Osteoblast (primary cell): ENCODE measurements around the gene MCRIP1. TPM values are rescaled to one million over a fixed set of nuclear protein-coding genes. Genes with fewer than 3 reads are reported as not detected.

Experiments
- DNase-seq: peaks from one replicate; pipeline ENCODE4 v3.0.0; 2011; ENCODE audit warnings: low spot score, mixed read lengths; ENCODE audit not compliant: insufficient read length; ENCODE audit errors: missing footprints
- H2AFZ ChIP-seq: 2 replicates; pipeline ENCODE4 v1.6.0; 2011; ENCODE audit warnings: mild to moderate bottlenecking, low read length
- H3K27ac ChIP-seq: 2 replicates; pipeline ENCODE4 v1.5.1; 2011; ENCODE audit warnings: mild to moderate bottlenecking, low read depth, low read length, moderate library complexity
- H3K27me3 ChIP-seq: 2 replicates; pipeline ENCODE4 v1.6.0; 2012; ENCODE audit warnings: mild to moderate bottlenecking, control low read depth, inconsistent platforms, low read length, moderate library complexity; ENCODE audit not compliant: insufficient read depth
- H3K36me3 ChIP-seq: 2 replicates; pipeline ENCODE4 v1.5.1; 2011; ENCODE audit warnings: mild to moderate bottlenecking, low read length, control low read depth, moderate library complexity; ENCODE audit not compliant: insufficient read depth
- H3K4me1 ChIP-seq: 2 replicates; pipeline ENCODE4 v1.5.1; 2011; ENCODE audit warnings: mild to moderate bottlenecking, low read length, control low read depth, moderate library complexity; ENCODE audit not compliant: insufficient read depth
- H3K4me2 ChIP-seq: 2 replicates; pipeline ENCODE4 v1.6.0; 2011; ENCODE audit warnings: mild to moderate bottlenecking, low read length; ENCODE audit not compliant: insufficient read depth
- H3K4me3 ChIP-seq: fragments of 200-600 bp; sonication (generic); 3 replicates; pipeline ENCODE4 v1.5.1; 2012; ENCODE audit warnings: mild to moderate bottlenecking, low read length, inconsistent platforms; ENCODE audit not compliant: insufficient read depth
- H3K79me2 ChIP-seq: 2 replicates; pipeline ENCODE4 v1.6.0; 2012; ENCODE audit warnings: mild to moderate bottlenecking, low read length, control low read depth, inconsistent platforms; ENCODE audit not compliant: insufficient read depth
- H3K9me3 ChIP-seq: 2 replicates; pipeline ENCODE4 v1.5.1; 2011; ENCODE audit warnings: low read depth, low read length, control low read depth
- H4K20me1 ChIP-seq: 2 replicates; pipeline ENCODE4 v1.6.0; 2012; ENCODE audit warnings: mild to moderate bottlenecking, low read length, control low read depth; ENCODE audit not compliant: insufficient read depth
- CTCF ChIP-seq: IDR thresholded peaks from 2 replicates; pipeline ENCODE4 v1.5.1; 2011; ENCODE audit warnings: mild to moderate bottlenecking, low read depth, low read length, moderate library complexity; ENCODE audit errors: extremely low read depth
- total RNA-seq: library from RNA; depleted of rRNA; stranded (reverse); fragments of >200 nt; gene quantifications from 2 replicates; pipeline ENCODE4 v1.2.3, GENCODE V29; 2012

Gene MCRIP1
- total RNA-seq, 1 donor = 163 TPM

GRCh38 chr17:81792675-81793615 is 40.1 kb downstream of the MCRIP1 start:
- Histone ChIP-seq H3K4me3 (no peak overlapping the region), H3K27me3 (peaks cover 3% of the 10 kb centered on the region), H3K9me3 (no peaks in the 10 kb centered on the region), H3K4me2 (no peak overlapping the region), H3K36me3 (no peaks in the 10 kb centered on the region), H2AFZ (no peak overlapping the region), H3K4me1 (no peaks in the 10 kb centered on the region), H3K79me2 (no peaks in the 10 kb centered on the region), H4K20me1 (no peaks in the 10 kb centered on the region), H3K27ac (no peak overlapping the region)
- no peak for TF ChIP-seq CTCF
- no peak for DNase-seq

Other genes with a start within 250 kb of the MCRIP1 start
- gene NPLOC4, start 196.2 kb downstream of the MCRIP1 start, total RNA-seq = 97.8 and 118 TPM in 2 replicates
- 2.9 and 11.5 TPM in 2 replicates for gene TSPAN10, start 196.1 kb downstream of the MCRIP1 start, total RNA-seq
- not detected in 2 replicates for gene PDE6G, start 176.7 kb downstream of the MCRIP1 start, total RNA-seq
- gene OXLD1, start 166.7 kb downstream of the MCRIP1 start, total RNA-seq = 21.0 and 21.5 TPM in 2 replicates
- gene CCDC137, start 166.6 kb downstream of the MCRIP1 start, total RNA-seq = 4.7 and 5.6 TPM in 2 replicates
- 24.5 and 26.1 TPM in 2 replicates for gene ARL16, start 149.5 kb downstream of the MCRIP1 start, total RNA-seq
- 100 and 110 TPM in 2 replicates for gene HGS, start 149.3 kb downstream of the MCRIP1 start, total RNA-seq
- 6.2 and 8.8 TPM in 2 replicates for gene MRPL12, start 129.9 kb downstream of the MCRIP1 start, total RNA-seq
- gene SLC25A10, start 121.0 kb downstream of the MCRIP1 start, total RNA-seq = 7.6 and 8.3 TPM in 2 replicates
- under 0.01 TPM in 1 of 2 replicates, not detected in the other for gene GCGR, start 29.1 kb downstream of the MCRIP1 start, total RNA-seq
- not detected in 2 replicates for gene PPP1R27, start 1.8 kb upstream of the MCRIP1 start, total RNA-seq
- 1,119 and 1,240 TPM in 2 replicates for gene P4HB, start 27.2 kb upstream of the MCRIP1 start, total RNA-seq
- gene ARHGDIA, start 38.0 kb upstream of the MCRIP1 start, total RNA-seq = 120 and 133 TPM in 2 replicates
- 58.0 and 60.1 TPM in 2 replicates for gene ALYREF, start 58.3 kb upstream of the MCRIP1 start, total RNA-seq
- gene ANAPC11, start 58.4 kb upstream of the MCRIP1 start, total RNA-seq = 105 and 123 TPM in 2 replicates
- gene NPB, start 68.9 kb upstream of the MCRIP1 start, total RNA-seq = under 0.01 TPM in 1 of 2 replicates, not detected in the other
- 61.6 and 67.0 TPM in 2 replicates for gene PCYT2, start 78.1 kb upstream of the MCRIP1 start, total RNA-seq
- 15.0 and 22.1 TPM in 2 replicates for gene SIRT7, start 84.9 kb upstream of the MCRIP1 start, total RNA-seq
- 27.1 and 32.6 TPM in 2 replicates for gene MAFG, start 94.4 kb upstream of the MCRIP1 start, total RNA-seq
- gene PYCR1, start 104.0 kb upstream of the MCRIP1 start, total RNA-seq = 121 and 141 TPM in 2 replicates
- gene MYADML2, start 113.9 kb upstream of the MCRIP1 start, total RNA-seq = not detected in 2 replicates
- 0.72 TPM in 1 of 2 replicates, not detected in the other for gene NOTUM, start 127.9 kb upstream of the MCRIP1 start, total RNA-seq
- gene ASPSCR1, start 144.3 kb upstream of the MCRIP1 start, total RNA-seq = 33.9 and 35.8 TPM in 2 replicates
- 13.8 and 18.8 TPM in 2 replicates for gene CENPX, start 189.6 kb upstream of the MCRIP1 start, total RNA-seq
- 12.1 and 13.4 TPM in 2 replicates for gene LRRC45, start 190.0 kb upstream of the MCRIP1 start, total RNA-seq
- 0.59 and 1.8 TPM in 2 replicates for gene RAC3, start 198.4 kb upstream of the MCRIP1 start, total RNA-seq
- 23.9 and 31.8 TPM in 2 replicates for gene DCXR, start 204.4 kb upstream of the MCRIP1 start, total RNA-seq
- 46.3 and 52.7 TPM in 2 replicates for gene RFNG, start 218.5 kb upstream of the MCRIP1 start, total RNA-seq
- gene GPS1, start 218.6 kb upstream of the MCRIP1 start, total RNA-seq = 90.2 and 93.7 TPM in 2 replicates
- gene DUS1L, start 232.5 kb upstream of the MCRIP1 start, total RNA-seq = 43.8 and 43.9 TPM in 2 replicates